Right cardiac atrium (tissue), 5 donors: Measurements from ENCODE around the gene PPM1M. TPM values are rescaled to one million over a fixed set of nuclear protein-coding genes. Genes with fewer than 3 reads are reported as not detected.
"Not testable (repeated sequence)": the region's sequence is repeated elsewhere in the genome, so short reads cannot be mapped to it uniquely, and the experiment has no call there.

Experiments used
- ATAC-seq, 2 donors: fragments of 200-7000 bp; cut with Tn5 transposase; one replicate each; pipeline versions ENCODE4 v1.8.0 to v1.9.1; 2020; ENCODE audit warnings: moderate library complexity in 2 of 2, mild to moderate bottlenecking in 1 of 2
- DNase-seq, 3 donors: peaks; one replicate each; pipeline ENCODE4 v3.0.0-alpha.2; 2020
- H3K27ac ChIP-seq: one replicate; pipeline ENCODE4 v1.5.1; 2013; ENCODE audit warnings: mild to moderate bottlenecking, low read length, control low read depth, moderate library complexity
- H3K27me3 ChIP-seq: one replicate; pipeline ENCODE4 v1.6.1; 2013; ENCODE audit not compliant: control insufficient read depth, insufficient read depth
- H3K4me1 ChIP-seq: one replicate; pipeline ENCODE4 v1.6.1; 2013; ENCODE audit warnings: low read length; ENCODE audit not compliant: control insufficient read depth, insufficient read depth
- H3K4me3 ChIP-seq: one replicate; pipeline ENCODE4 v1.5.1; 2013; ENCODE audit warnings: low read length, control low read depth
- H3K9me3 ChIP-seq: one replicate; pipeline ENCODE4 v1.6.1; 2013; ENCODE audit warnings: low read length; ENCODE audit not compliant: control insufficient read depth
- WGBS: extraction: QIAGEN DNeasy Blood & Tissue Kit; methylation state at CpG from one replicate; pipeline ENCODE4 v1.1.7; 2013; 5-methylcytosine and 5-hydroxymethylcytosine counted together
- intact Hi-C, 4 donors: fragments of 100-400 bp; cut with DNase I; formaldehyde crosslinking; loops; one replicate each; pipeline versions ENCODE4 v1.11.0 to v1.14.0; 2022 to 2023
- polyA plus RNA-seq: library from polyadenylated mRNA; stranded (reverse); fragments of 200-250 nt; gene quantifications from one replicate; pipeline ENCODE4 v1.2.3, GENCODE V29; 2013
- total RNA-seq, 4 donors: library from RNA; stranded (reverse); fragmentation: NEBNext Ultra II Directional; extraction: Animal tissue kit (Norgen Biotek cat#: 25700); gene quantifications; one replicate each; pipeline ENCODE4 v1.2.1, GENCODE V29; 2021
- donor health status: healthy with polysubstance abuse.
- donor health status: DM: no; HTN: yes; CAD: no.
- donor health status: DM: no; HTN: no; CAD: no.
- donor health status: DM: no; HTN: yes; CAD: no; lungs with severe emphysema.
- donor health status: DM: yes; HTN: yes; CAD: no.

The PPM1M gene
- total and polyA plus RNA-seq, 5 donors: 9.5 to 16.3 (median 14.6) TPM

DNA sequence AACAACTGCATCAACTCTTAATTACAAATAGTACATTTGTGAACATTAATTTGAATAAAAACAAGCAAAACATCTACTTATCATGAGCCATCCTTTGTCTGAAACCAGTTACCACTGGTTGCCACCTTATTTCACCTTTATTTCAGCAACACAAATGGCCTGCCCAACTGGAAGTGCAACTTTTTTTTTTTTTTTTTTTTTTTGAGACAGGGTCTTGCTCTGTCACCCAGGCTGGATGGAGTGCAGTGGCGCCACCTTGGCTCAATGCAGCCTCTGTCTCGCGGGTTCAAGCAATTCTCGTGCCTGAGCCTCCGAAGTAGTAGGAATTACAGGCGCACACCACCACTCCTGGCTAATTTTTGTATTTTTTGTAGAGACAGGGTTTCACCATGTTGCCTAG lies 19.8 kb downstream of the PPM1M start:
- H3K9me3 ChIP-seq: no peaks in the 10 kb centered on the region
- DNase-seq: no peak
- H3K4me3 ChIP-seq: no peak overlapping the region
- intact Hi-C loops: no loop called here
- no peaks in the 10 kb centered on the region for H3K27me3 ChIP-seq
- no peak for ATAC-seq
- H3K4me1 ChIP-seq: peaks cover 4% of the 10 kb centered on the region
- WGBS: 94% methylated on average over 6 of the region's 6 CpGs
- H3K27ac ChIP-seq: no peak overlapping the region

DNA sequence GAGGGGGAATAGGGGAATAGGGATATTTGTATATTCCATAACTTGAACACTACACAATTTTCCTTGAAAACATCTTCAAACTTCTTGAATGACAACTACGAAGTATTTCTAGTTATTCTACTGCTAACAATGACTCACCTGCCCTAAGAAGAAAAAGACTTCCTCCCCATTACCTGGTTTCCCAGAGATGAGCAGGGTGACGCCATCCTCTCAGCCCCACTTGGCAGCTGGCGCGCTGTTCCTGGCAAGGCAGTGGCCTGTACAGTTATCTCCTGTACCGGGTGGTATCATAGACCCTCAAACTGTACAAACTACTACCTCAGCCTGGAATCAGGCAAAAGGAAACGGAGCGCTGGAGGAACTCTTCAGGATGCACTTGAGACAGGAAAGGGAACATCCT lies 22.5 kb downstream of the PPM1M start:
- Histone ChIP-seq H3K4me1 (peaks cover 6% of the 10 kb centered on the region), H3K27me3 (no peaks in the 10 kb centered on the region), H3K9me3 (no peaks in the 10 kb centered on the region), H3K4me3 (no peak overlapping the region), H3K27ac (no peak overlapping the region)
- WGBS: 76% methylated on average over 7 of the region's 7 CpGs
- ATAC-seq (no peak), DNase-seq (no peak)
- intact Hi-C loops: no loop called here

DNA sequence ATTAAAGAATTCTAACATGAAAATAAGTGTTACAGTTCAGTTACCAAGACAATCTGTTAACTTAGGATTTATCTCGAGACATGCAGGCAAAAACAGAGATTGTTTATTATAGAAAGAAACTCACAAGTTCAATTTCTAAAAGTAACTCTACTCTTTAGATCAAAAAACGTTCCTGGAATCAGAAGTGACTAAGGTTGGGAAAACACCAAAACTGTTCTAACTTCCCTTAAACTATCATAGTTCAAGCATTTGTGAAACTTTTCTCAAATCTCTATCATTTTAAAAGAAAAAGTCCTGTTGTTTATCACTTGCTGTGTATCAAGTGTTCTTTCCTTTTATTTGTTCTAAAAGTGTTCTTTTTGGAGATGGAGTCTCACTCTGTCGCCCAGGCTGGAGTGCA lies 24.2 kb downstream of the PPM1M start:
- Histone ChIP-seq H3K4me3 (no peak overlapping the region), H3K27ac (peak overlapping the region; percentile 64), H3K9me3 (no peaks in the 10 kb centered on the region), H3K27me3 (no peaks in the 10 kb centered on the region), H3K4me1 (peaks cover 12% of the 10 kb centered on the region)
- ATAC-seq (no peak), DNase-seq (no peak)
- WGBS: 53% methylated on average over 3 of the region's 3 CpGs
- intact Hi-C loops: loop anchor here in 1 of 4 donors (10.0 kb wide), 1 partner anchor 265 kb away; no protein-coding TSS in a partner anchor

DNA sequence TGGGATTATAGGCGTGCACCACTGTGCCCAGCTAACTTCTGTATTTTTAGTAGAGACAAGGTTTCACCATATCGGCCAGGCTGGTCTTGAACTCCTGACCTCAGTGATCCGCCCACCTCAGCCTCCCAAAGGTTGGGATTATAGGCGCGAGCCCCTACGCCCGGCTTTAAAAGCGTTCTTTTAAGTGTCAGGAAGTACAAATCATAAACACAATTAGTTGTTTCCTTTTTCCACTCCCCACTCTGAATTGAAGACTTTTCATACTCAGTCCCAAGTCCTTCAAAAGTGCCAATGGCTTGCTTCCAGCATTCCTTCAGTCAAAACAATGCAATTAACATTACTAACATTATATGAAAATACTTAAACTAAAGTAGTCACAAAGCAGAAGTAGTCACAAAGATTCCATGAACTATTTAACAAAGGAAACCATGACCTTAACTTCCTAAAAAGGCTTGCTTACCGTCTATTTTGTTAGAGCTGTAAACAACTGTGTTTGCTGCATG lies 24.7 kb downstream of the PPM1M start:
- WGBS: 23% methylated on average over 9 of the region's 9 CpGs
- intact Hi-C loops: loop anchor here in 1 of 4 donors (10.0 kb wide), 1 partner anchor 266 kb away; no protein-coding TSS in a partner anchor
- H3K4me3 ChIP-seq: no peak overlapping the region
- DNase-seq (no peak), ATAC-seq (peak in 1 of 2 donors; percentile 52)
- H3K27ac ChIP-seq: peak overlapping the region; percentile 64
- H3K27me3 ChIP-seq: no peaks in the 10 kb centered on the region
- peaks cover 12% of the 10 kb centered on the region for H3K4me1 ChIP-seq
- H3K9me3 ChIP-seq: no peaks in the 10 kb centered on the region

DNA sequence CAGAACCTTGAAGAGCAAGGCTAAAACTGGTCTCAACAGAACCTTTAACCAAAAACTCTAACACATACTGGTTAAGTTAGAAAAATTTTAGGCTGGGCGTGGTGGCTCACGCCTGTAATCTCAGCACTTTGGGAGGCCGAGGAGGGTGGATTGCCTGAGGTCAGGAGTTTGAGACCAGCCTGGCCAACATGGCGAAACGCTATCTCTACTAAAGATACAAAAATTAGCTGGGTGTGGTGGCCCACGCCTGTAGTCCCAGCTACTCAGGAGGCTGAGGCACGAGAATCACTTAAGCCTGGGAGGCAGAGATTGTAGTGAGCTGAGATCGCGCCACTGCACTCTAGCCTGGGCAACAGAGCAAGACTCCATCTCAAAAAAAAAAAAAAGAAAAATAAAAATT lies 26.6 kb downstream of the PPM1M start:
- H3K27ac ChIP-seq, H3K9me3 ChIP-seq, ATAC-seq, DNase-seq, H3K4me3 ChIP-seq, H3K27me3 ChIP-seq: not testable (repeated sequence)
- peaks cover 14% of the 10 kb centered on the region for H3K4me1 ChIP-seq
- intact Hi-C loops: loop anchor here in 1 of 4 donors (10.0 kb wide), 1 partner anchor 267 kb away; no protein-coding TSS in a partner anchor
- 92% methylated on average over 9 of the region's 9 CpGs for WGBS

DNA sequence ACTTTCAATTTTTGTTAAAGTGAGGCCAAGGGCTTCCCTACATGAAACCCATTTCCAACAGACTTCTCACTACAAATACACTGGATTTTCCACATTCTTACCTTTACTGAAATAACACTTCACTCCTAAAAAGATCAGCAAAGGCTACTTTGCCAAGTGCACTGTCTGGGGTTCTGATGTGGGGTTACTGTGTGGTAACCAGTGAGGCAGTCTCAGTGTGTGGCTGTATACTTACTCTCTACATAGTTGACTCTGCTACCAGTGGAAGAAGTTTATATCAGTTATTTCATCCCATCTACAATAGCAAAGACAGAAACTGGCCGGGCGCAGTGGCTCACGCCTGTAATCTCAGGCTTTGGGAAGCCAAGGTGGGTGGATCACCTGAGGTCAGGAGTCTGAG lies 27.3 kb downstream of the PPM1M start:
- no peak for DNase-seq
- Histone ChIP-seq H3K4me3 (no peak overlapping the region), H3K9me3 (no peaks in the 10 kb centered on the region), H3K4me1 (peaks cover 14% of the 10 kb centered on the region), H3K27ac (no peak overlapping the region), H3K27me3 (no peaks in the 10 kb centered on the region)
- WGBS: 64% methylated on average over 3 of the region's 3 CpGs
- intact Hi-C loops: loop anchor here in 1 of 4 donors (10.0 kb wide), 1 partner anchor 268 kb away; no protein-coding TSS in a partner anchor
- ATAC-seq: no peak

DNA sequence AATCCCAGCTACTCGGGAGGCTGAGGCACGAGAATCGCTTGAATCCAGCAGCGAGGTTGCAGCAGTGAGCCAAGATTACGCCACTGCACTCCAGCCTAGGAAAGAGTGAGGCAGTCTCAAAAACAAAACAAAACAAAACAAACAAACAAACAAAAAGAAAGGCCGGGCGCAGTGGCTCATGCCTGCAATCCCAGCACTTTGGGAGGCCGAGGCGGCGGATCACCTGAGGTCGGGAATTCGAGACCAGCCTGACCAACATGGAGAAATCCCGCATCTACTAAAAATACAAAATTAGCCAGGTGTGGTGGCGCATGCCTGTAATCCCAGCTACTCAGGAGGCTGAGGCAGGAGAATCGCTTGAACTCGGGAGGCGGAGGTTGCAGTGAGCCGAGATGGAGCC lies 29.2 kb downstream of the PPM1M start:
- not testable (repeated sequence) for H3K4me3 ChIP-seq, ATAC-seq, H3K9me3 ChIP-seq, H3K27ac ChIP-seq, H3K27me3 ChIP-seq, DNase-seq
- 92% methylated on average over 18 of the region's 18 CpGs for WGBS
- H3K4me1 ChIP-seq: peaks cover 14% of the 10 kb centered on the region
- intact Hi-C loops: loop anchor here in 2 of 4 donors (5.0 to 10.0 kb wide), 2 partner anchors 42 to 270 kb away; no protein-coding TSS in a partner anchor

DNA sequence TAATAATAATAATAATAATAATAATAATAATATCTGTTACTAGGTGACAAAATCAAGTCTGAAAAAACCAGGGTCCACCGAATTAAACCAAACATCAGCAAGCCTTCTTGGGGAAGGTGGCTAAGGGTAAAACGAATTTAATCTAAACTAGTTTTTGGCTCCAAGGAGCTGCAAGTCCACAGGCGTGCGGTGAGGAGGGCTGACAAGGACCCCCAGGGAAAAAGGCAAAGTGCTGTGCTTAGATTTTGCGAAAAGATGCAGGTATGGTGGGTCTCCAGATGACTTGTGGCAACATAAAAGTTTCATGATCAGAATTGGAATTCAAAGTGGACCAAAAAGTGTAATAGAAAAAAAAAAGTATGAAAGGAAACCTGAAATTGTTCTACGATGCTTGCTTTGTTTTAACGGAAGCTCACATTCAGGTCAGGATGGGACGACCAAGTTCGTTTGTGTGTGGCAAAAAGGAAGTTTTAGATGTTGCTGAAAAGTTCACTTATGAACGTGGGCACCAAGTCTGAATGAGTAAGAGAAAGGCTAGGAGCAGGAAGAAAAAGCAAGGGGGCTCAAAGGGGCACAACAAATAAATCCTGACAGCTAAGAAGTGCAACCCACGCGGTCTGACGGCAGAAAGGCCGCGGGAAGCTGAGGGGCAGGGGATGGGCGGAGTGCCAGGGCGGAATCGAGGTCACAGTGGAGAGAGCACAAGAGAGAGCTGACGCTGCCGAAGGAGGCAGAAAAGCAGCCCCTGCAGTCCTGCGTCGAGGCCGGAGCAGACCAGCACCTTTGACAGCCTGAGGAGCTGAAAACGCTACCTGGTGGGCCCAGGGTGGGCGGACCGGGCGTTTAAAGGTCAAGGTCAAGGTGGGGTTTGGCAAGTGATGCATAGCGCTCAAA lies 31.8 kb downstream of the PPM1M start:
- peak overlapping the region; percentile 84 for H3K4me3 ChIP-seq
- peak overlapping the region; percentile 95 for H3K27ac ChIP-seq
- intact Hi-C loops: loop anchor here in 2 of 4 donors (5.0 to 10.0 kb wide), 2 partner anchors 45 to 273 kb away; no protein-coding TSS in a partner anchor
- peak; percentile 51 to 69 for ATAC-seq
- no peaks in the 10 kb centered on the region for H3K27me3 ChIP-seq
- H3K9me3 ChIP-seq: no peaks in the 10 kb centered on the region
- peaks cover 8% of the 10 kb centered on the region for H3K4me1 ChIP-seq
- peak; percentile 88 to 94 (median 92) for DNase-seq
- under 1% methylated on average over 28 of the region's 28 CpGs for WGBS

DNA sequence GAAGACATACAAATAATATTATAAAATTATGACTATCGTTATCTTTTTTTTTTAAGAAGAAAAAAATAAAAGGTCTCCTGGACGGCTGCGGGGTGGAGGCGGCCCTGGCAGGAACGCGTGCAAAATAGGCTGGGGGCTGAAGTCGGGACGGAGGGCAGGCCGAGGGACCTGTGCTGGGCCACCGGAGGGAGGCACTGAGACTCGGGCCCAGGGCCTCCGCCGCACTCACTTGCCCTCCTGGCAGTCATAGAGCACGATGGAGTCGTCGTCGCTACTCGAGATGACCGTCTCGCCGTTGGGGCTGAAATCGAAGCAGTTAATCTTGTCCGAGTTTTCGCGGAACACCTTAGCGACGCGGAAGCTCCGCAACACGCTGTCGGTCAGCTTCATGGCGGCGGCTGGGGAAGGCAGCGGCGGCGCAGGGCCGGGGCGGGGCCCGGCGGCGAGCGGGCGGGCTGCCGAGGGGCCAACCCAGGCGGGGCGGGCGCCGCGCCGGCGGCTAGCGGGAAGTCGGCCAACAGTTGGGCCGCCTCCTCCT lies 32.5 kb downstream of the PPM1M start:
- H3K9me3 ChIP-seq: no peaks in the 10 kb centered on the region
- DNase-seq: peak in 1 of 3 donors; percentile 71
- H3K27ac ChIP-seq: peak overlapping the region; percentile 95
- under 1% methylated on average over 54 of the region's 54 CpGs for WGBS
- intact Hi-C loops: loop anchor here in 2 of 4 donors (5.0 to 10.0 kb wide), 2 partner anchors 46 to 273 kb away; no protein-coding TSS in a partner anchor
- ATAC-seq: peak; percentile 80 to 82
- H3K4me1 ChIP-seq: peaks cover 8% of the 10 kb centered on the region
- H3K4me3 ChIP-seq: peak overlapping the region; percentile 84
- no peaks in the 10 kb centered on the region for H3K27me3 ChIP-seq

DNA sequence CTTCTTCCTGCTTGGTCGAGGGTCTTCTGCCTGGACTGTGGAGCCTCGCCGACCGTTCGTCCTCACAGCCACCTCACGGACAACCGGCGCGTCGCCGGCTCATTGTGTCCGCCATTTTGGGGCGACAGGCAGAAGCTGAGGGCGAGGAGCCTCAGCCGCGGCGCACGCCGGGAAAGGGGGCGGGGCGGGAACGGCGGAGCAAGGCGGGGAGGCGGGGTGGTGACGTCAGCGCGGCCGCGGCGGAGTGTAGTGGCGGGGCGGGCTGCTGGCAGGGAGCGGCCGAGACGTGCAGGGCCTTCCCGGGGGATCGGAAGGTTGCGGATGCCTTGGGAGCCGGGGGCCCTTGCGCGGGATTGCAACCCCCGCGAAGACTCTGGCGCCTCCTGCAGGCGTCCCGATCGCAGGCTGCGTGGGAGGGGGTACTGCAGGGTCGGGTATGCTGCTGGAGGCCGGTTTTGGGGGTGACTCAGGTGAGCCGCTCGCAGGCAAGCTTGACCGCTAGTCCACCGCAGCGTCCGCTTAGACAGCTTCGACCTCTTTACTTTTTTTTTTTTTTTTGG lies 33.0 kb downstream of the PPM1M start, which contains the start of gene WDR82:
Gene WDR82, minus strand, starts transcription at position 140 of the 560 bp plus-strand sequence. CDS start 288 bp downstream, outside the sequence.
- ATAC-seq: peak; percentile 95 to 97
- Histone ChIP-seq H3K27me3 (no peaks in the 10 kb centered on the region), H3K4me1 (peaks cover 8% of the 10 kb centered on the region), H3K9me3 (no peaks in the 10 kb centered on the region), H3K27ac (peak within 1 kb of the TSS; percentile 95), H3K4me3 (peak within 1 kb of the TSS; percentile 84)
- WGBS: under 1% methylated on average over 58 of the region's 58 CpGs
- peak; percentile 98 to 100 (median 99) for DNase-seq
- intact Hi-C loops: loop anchor here in 2 of 4 donors (5.0 to 10.0 kb wide), 2 partner anchors 46 to 274 kb away; no protein-coding TSS in a partner anchor
